Natural killer cell treated with Interleukin-12 subunit alpha and Interleukin-12 subunit beta and Interleukin-15 and Interleukin-18, amount 100 ng/mL, for 72 hours (primary cell): ENCODE data around the gene BMAL2. TPM values are rescaled to one million over a fixed set of nuclear protein-coding genes. Genes with fewer than 3 reads are reported as not detected.

Experiments used
- ATAC-seq, 2 donors: fragments of 150-1000 bp; cut with Tn5 transposase in 1 of 2; sonication (Bioruptor Pico), chemical (Tn5 transposase) in 1 of 2; 2 replicates each; pipeline ENCODE4 v1.10.0; 2021
- DNase-seq: peaks from one replicate; pipeline ENCODE4 v3.0.0; 2022; ENCODE audit warnings: low spot score
- H3K27ac Mint-ChIP-seq, 2 donors: 1 replicate in 1 of 2; 2 replicates in 1 of 2; pipeline ENCODE4 v1.8.0; 2022; ENCODE audit warnings: mixed read lengths in 2 of 2, mild to moderate bottlenecking in 1 of 2, moderate library complexity in 1 of 2
- H3K27me3 Mint-ChIP-seq, 2 donors: 1 replicate in 1 of 2; 2 replicates in 1 of 2; pipeline ENCODE4 v1.8.0; 2022; ENCODE audit warnings: mixed read lengths in 2 of 2
- H3K36me3 Mint-ChIP-seq: one replicate; pipeline ENCODE4 v1.8.0; 2022; ENCODE audit warnings: mixed read lengths
- H3K4me1 Mint-ChIP-seq, 2 donors: 1 replicate in 1 of 2; 2 replicates in 1 of 2; pipeline ENCODE4 v1.8.0; 2022; ENCODE audit warnings: low read depth in 2 of 2, mixed read lengths in 2 of 2, mild to moderate bottlenecking in 1 of 2
- H3K4me3 Mint-ChIP-seq: one replicate; pipeline ENCODE4 v1.8.0; 2022; ENCODE audit warnings: mixed read lengths
- H3K9me3 Mint-ChIP-seq: 2 replicates; pipeline ENCODE4 v1.8.0; 2022; ENCODE audit warnings: mixed read lengths
- total RNA-seq, 2 donors: library from RNA; stranded (reverse); gene quantifications; one replicate each; pipeline ENCODE4 v1.2.3, GENCODE V29; 2022

Gene BMAL2
- total RNA-seq = 10 to 100 TPM; 26.0 to 34.1 TPM

DNA sequence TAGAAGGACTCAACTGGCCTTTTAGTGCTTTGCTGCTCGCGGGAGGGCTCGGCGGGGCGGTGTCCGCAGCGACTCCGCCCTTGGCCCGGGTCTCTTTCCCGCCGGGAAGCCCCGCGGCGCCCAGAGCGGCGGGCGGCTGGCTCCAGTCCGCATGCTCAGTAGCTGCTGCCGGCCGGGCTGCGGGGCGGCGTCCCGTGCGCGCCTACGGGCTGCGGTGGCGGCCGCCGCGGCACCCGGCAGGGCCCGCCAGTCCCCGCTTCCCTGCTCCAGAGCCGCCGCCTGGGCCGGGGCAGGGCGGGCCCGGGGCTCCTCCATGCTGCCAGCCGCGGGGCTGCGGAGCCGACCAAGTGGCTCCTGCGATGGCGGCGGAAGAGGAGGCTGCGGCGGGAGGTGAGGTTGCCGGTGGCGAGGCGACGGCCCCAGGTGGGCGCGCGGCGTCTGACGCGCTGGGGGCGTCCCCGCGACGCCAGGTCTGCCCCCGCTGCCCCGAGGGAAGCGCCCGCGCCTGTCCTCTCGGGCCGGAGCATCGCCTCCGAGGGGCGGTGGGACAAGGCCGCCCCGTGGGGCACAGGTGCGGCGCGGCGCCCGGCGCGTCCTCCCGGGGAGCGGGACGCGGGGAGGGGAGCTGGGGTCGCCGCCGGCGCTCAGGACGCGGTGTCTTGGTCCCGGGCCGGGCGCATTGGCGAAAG lies at the start of gene BMAL2:
TSS of gene BMAL2 (plus strand) at position 123 of the 689 bp plus-strand sequence. CDS start at position 360, 237 bp downstream.
- peak within 1 kb of the TSS; percentile 89 to 96 for H3K27ac Mint-ChIP-seq
- DNase-seq = peak; percentile 79
- peaks cover 41 to 43% of the 10 kb centered on the region in 2 donors for H3K4me1 Mint-ChIP-seq
- H3K9me3 Mint-ChIP-seq = no peaks in the 10 kb centered on the region
- H3K4me3 Mint-ChIP-seq = peak within 1 kb of the TSS; percentile 98
- peak; percentile 70 to 82 for ATAC-seq
- peaks cover 7% of the 10 kb centered on the region for H3K36me3 Mint-ChIP-seq
- peaks cover 17 to 24% of the 10 kb centered on the region in 2 donors for H3K27me3 Mint-ChIP-seq

DNA sequence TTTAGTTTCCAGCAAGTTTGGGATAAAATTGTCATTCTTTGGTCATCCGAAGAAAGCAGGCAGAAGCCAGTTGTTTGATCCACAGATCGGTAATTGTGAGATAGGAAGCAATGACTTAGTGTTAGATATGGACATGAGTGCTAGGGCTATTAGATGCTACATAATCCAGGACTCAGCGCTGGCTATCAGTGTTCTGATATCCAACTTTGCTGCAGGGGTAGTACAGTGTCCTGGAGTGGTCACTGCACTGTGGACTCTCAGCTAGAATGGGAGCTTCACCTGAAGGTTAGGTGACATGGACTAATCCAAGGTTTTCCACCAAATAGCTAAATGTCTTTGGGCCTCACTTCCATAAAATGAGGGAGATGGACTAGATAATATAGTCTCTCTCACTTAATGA lies 48.6 kb upstream of the BMAL2 start:
- Mint-ChIP-seq H3K36me3 (no peaks in the 10 kb centered on the region), H3K27ac (no peak overlapping the region), H3K4me3 (no peak overlapping the region), H3K27me3 (no peaks in the 10 kb centered on the region), H3K9me3 (no peaks in the 10 kb centered on the region), H3K4me1 (peaks cover 3 to 5% of the 10 kb centered on the region in 2 donors)
- no peak for DNase-seq
- no peak for ATAC-seq

GRCh38 chr12:27284751-27285150 lies 47.9 kb upstream of the BMAL2 start:
- Mint-ChIP-seq H3K27ac (no peak overlapping the region), H3K9me3 (no peaks in the 10 kb centered on the region), H3K4me1 (peaks cover 3 to 5% of the 10 kb centered on the region in 2 donors), H3K4me3 (no peak overlapping the region), H3K27me3 (no peaks in the 10 kb centered on the region), H3K36me3 (no peaks in the 10 kb centered on the region)
- DNase-seq (no peak), ATAC-seq (no peak)

DNA sequence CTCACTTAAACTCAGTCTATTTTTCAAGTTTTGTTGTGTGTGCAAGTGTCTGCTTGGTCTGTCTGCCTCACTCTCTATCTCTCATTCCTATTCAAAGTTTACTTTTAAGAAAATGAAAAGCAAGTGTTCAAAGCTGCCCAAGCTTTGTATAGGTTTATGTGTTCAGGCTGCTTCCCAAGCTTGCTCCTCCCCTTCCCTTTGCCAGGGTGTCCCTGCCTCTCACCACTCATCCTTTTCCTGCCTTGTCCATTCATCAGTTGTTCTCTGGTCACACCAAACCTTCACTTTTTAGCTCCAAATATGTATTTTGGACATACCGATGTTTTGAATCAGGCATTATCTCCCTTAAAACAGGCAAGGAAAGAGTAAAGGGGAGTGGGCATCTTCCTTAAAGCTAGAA lies 47.2 kb upstream of the BMAL2 start:
- peaks cover 3% of the 10 kb centered on the region in 2 donors for H3K4me1 Mint-ChIP-seq
- no peaks in the 10 kb centered on the region for H3K9me3 Mint-ChIP-seq
- no peaks in the 10 kb centered on the region for H3K27me3 Mint-ChIP-seq
- H3K4me3 Mint-ChIP-seq = no peak overlapping the region
- H3K36me3 Mint-ChIP-seq = no peaks in the 10 kb centered on the region
- no peak overlapping the region for H3K27ac Mint-ChIP-seq
- no peak for ATAC-seq
- DNase-seq = no peak

DNA sequence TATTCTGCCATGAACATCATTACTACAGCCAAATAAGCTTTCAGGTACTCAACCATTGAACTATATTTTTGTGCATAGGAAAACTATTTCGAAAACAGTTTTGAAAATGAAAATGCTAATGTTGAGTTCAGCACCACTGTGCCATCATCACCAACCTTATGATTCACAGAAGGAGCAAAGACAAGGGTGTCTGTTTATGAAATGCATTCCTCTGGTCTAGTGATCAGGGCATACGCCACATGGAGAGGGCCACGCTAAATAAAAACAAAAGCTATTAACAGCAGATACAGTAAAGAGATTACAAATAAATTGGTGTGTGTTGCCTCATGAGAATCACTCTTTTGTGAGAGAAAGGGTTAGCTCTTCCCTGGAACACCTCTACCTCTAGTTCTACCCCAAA lies 43.2 kb upstream of the BMAL2 start:
- peaks cover 0 to 3% of the 10 kb centered on the region in 2 donors for H3K4me1 Mint-ChIP-seq
- H3K27ac Mint-ChIP-seq = no peak overlapping the region
- no peaks in the 10 kb centered on the region for H3K27me3 Mint-ChIP-seq
- H3K9me3 Mint-ChIP-seq = no peaks in the 10 kb centered on the region
- no peak overlapping the region for H3K4me3 Mint-ChIP-seq
- ATAC-seq = no peak
- no peak for DNase-seq
- no peaks in the 10 kb centered on the region for H3K36me3 Mint-ChIP-seq

GRCh38 chr12:27290501-27291168 lies 42.0 kb upstream of the BMAL2 start:
- no peaks in the 10 kb centered on the region for H3K36me3 Mint-ChIP-seq
- no peaks in the 10 kb centered on the region for H3K27me3 Mint-ChIP-seq
- no peak overlapping the region for H3K27ac Mint-ChIP-seq
- H3K4me3 Mint-ChIP-seq = no peak overlapping the region
- DNase-seq = no peak
- no peak for ATAC-seq
- H3K9me3 Mint-ChIP-seq = no peaks in the 10 kb centered on the region
- H3K4me1 Mint-ChIP-seq = no peaks in the 10 kb centered on the region

- H3K4me1 Mint-ChIP-seq = no peaks in the 10 kb centered on the region
- DNase-seq (no peak), ATAC-seq (no peak)
- H3K27ac Mint-ChIP-seq = no peak overlapping the region
- no peak overlapping the region for H3K4me3 Mint-ChIP-seq
- no peaks in the 10 kb centered on the region for H3K27me3 Mint-ChIP-seq
- H3K36me3 Mint-ChIP-seq = no peaks in the 10 kb centered on the region
- no peaks in the 10 kb centered on the region for H3K9me3 Mint-ChIP-seq
Observed at GRCh38 chr12:27291862-27292261, 40.8 kb upstream of the BMAL2 start.

DNA sequence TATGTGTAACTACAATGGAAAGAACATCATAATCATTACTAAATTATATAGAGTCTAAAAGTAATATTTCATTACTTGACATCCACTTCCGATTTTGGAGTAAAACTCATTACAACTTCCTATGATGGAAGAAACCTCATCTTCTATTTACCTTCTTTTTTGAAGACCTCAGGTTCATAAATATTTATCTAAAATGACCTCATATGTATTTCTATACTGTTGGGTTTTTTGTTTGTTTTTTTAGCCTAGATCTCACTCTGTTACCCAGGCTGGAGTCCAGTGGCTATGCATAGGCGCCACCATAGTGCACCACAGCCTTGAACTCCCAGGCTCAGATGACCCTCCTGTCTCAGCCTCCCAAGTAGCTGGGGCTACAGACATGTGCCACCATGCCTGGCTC lies 39.9 kb upstream of the BMAL2 start:
- H3K4me3 Mint-ChIP-seq = no peak overlapping the region
- no peaks in the 10 kb centered on the region for H3K9me3 Mint-ChIP-seq
- H3K27me3 Mint-ChIP-seq = no peaks in the 10 kb centered on the region
- ATAC-seq (no peak), DNase-seq (no peak)
- no peaks in the 10 kb centered on the region for H3K36me3 Mint-ChIP-seq
- H3K4me1 Mint-ChIP-seq = no peaks in the 10 kb centered on the region
- H3K27ac Mint-ChIP-seq = no peak overlapping the region

- no peaks in the 10 kb centered on the region for H3K27me3 Mint-ChIP-seq
- no peaks in the 10 kb centered on the region for H3K4me1 Mint-ChIP-seq
- H3K9me3 Mint-ChIP-seq = no peaks in the 10 kb centered on the region
- ATAC-seq (no peak), DNase-seq (no peak)
- H3K36me3 Mint-ChIP-seq = no peaks in the 10 kb centered on the region
- no peak overlapping the region for H3K4me3 Mint-ChIP-seq
- peak overlapping the region in 1 of 2 donors; percentile 41 for H3K27ac Mint-ChIP-seq
Observed at GRCh38 chr12:27293463-27293862, 39.2 kb upstream of the BMAL2 start.

DNA sequence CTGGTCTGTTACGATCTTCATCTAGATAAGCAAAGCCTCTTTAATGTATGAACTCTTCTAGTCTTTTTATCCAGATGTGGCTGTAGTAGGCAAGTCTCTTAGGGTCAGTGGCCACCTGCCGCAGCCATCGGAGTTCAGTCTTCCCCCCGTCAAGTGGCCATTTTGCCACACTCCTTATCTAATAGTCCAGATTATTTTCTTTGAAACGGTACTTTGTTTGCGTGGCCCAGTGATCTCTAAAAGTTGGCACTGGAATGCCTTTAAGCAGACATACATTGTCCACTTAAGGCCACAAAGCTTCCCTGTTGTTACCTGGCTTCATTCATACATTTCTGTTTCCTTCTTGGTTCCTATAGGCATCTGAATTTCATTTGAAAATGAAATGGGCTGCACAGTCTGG lies 36.0 kb upstream of the BMAL2 start:
- Mint-ChIP-seq H3K36me3 (peaks cover 11% of the 10 kb centered on the region), H3K4me3 (no peak overlapping the region), H3K9me3 (no peaks in the 10 kb centered on the region), H3K27ac (no peak overlapping the region), H3K27me3 (no peaks in the 10 kb centered on the region), H3K4me1 (no peaks in the 10 kb centered on the region)
- ATAC-seq = no peak
- no peak for DNase-seq

DNA sequence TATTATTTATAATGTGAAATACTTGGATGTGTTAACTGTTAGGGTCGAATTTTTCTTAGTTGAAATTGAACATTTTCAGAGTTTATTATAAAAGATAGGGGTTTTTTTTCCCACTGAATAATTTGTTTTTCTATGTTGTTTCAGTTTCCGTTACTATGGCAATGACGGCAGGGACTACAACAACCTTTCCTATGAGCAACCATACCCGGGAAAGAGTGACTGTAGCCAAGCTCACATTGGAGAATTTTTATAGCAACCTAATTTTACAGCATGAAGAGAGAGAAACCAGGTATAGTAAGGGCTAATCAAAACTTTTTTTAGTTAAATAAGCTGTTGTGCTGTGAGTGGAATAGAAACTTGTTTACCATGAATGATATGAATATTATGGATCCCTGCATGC lies 35.1 kb upstream of the BMAL2 start:
- no peak overlapping the region for H3K27ac Mint-ChIP-seq
- no peaks in the 10 kb centered on the region for H3K9me3 Mint-ChIP-seq
- no peak overlapping the region for H3K4me3 Mint-ChIP-seq
- H3K4me1 Mint-ChIP-seq = no peaks in the 10 kb centered on the region
- H3K36me3 Mint-ChIP-seq = peaks cover 11% of the 10 kb centered on the region
- DNase-seq (no peak), ATAC-seq (no peak)
- no peaks in the 10 kb centered on the region for H3K27me3 Mint-ChIP-seq

DNA sequence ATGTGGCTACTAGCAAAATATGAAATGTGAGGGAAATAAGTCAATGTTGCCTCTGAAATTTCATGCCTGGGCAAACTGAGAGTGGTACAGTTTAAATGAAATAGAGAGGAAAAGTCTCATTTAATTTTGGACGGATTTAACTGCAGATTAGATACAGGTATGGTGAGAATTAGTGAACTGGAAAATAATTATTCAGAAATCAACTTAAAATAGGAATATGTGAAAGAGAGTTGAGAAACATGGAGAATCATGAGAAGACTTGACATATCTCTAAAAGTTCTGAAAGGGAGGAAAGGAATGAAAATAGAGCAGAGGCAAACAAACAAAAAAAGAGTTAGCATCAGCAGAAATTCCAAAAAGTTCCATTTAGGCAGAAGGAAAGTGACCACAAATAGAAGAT lies 33.5 kb upstream of the BMAL2 start:
- Mint-ChIP-seq H3K4me3 (no peak overlapping the region), H3K9me3 (no peaks in the 10 kb centered on the region), H3K27me3 (no peaks in the 10 kb centered on the region), H3K36me3 (peaks cover 16% of the 10 kb centered on the region), H3K27ac (no peak overlapping the region), H3K4me1 (no peaks in the 10 kb centered on the region)
- ATAC-seq = no peak
- no peak for DNase-seq

- Mint-ChIP-seq H3K27ac (no peak overlapping the region), H3K36me3 (peaks cover 16% of the 10 kb centered on the region), H3K4me1 (no peaks in the 10 kb centered on the region), H3K4me3 (no peak overlapping the region), H3K9me3 (no peaks in the 10 kb centered on the region), H3K27me3 (no peaks in the 10 kb centered on the region)
- ATAC-seq (no peak), DNase-seq (no peak)
Observed at GRCh38 chr12:27300226-27300625, 32.4 kb upstream of the BMAL2 start.

- Mint-ChIP-seq H3K9me3 (no peaks in the 10 kb centered on the region), H3K4me3 (no peak overlapping the region), H3K27me3 (no peaks in the 10 kb centered on the region), H3K27ac (no peak overlapping the region), H3K4me1 (no peaks in the 10 kb centered on the region), H3K36me3 (peaks cover 16% of the 10 kb centered on the region)
- DNase-seq (no peak), ATAC-seq (no peak)
Observed at GRCh38 chr12:27303139-27304111, 29.2 kb upstream of the BMAL2 start.
